ENCODE data around the gene FREM2. TPM values are rescaled to one million over a fixed set of nuclear protein-coding genes. Genes with fewer than 3 reads are reported as not detected.

Gene FREM2
- total RNA-seq, 3 donors from 2014 or later (not counting 1 experiment from before 2014, with no cell fraction given), result not detected

GRCh38 chr13:38785042-38785441, 98.2 kb downstream of the FREM2 start:
- Histone ChIP-seq H3K9me3 (ENCODE audit: control insufficient read depth, insufficient read depth, low read length) (no peaks in the 10 kb centered on the region), H3K4me1 (ENCODE audit: control insufficient read depth, insufficient read depth, low read length) (no peaks in the 10 kb centered on the region), H3K27ac (ENCODE audit: low read length) (no peak overlapping the region), H3K4me3 (ENCODE audit: low read length) (no peak overlapping the region), H3K27me3 (ENCODE audit: control insufficient read depth, insufficient read depth, low read length) (no peaks in the 10 kb centered on the region), H3K36me3 (ENCODE audit: control insufficient read depth, insufficient read depth, low read length) (no peaks in the 10 kb centered on the region)
- no peaks in the 10 kb centered on the region for H3K4me1 Mint-ChIP-seq
- DNase-seq (no peak), ATAC-seq (no peak)
- peaks cover 4 to 9% of the 10 kb centered on the region in 2 donors for H3K9me3 Mint-ChIP-seq
- WGBS (ENCODE audit: insufficient coverage), result 83% methylated on average over 1 of the region's 2 CpGs
- TF ChIP-seq CTCF (IDR thresholded peaks at IDR 0.05), result no peak
- no peaks in the 10 kb centered on the region for H3K36me3 Mint-ChIP-seq
- no peaks in the 10 kb centered on the region for H3K27me3 Mint-ChIP-seq (ENCODE audit: low read depth in 2 of 2)
- no peak overlapping the region for H3K27ac Mint-ChIP-seq
- H3K4me3 Mint-ChIP-seq, result no peak overlapping the region
- intact Hi-C loops (cut with micrococcal nuclease), result no loop called here

DNA sequence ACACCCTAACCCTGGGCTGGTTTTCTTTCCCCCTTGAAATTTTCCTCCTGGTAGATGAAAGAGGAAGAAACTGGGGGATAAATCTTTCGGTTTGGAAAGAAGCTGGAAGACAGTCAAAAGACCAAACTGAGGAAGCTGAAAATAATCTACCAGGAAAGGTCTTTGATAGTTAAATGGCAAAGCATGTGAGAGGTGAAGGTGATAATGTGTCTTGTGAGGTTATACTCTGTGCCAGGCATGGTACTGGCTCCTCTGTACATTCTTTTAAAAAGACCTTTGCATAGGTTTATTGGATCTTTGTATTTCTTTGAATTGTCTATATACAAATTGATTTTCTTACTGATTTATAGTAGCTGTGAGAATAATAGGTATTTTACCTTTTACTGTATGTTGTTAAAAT, 98.6 kb downstream of the FREM2 start:
- TF ChIP-seq CTCF (IDR thresholded peaks at IDR 0.05), result no peak
- no peaks in the 10 kb centered on the region for H3K36me3 Mint-ChIP-seq
- no peak overlapping the region for H3K27ac Mint-ChIP-seq
- H3K4me3 ChIP-seq (ENCODE audit: low read length), result no peak overlapping the region
- WGBS (ENCODE audit: insufficient coverage), result 29% methylated on average over 1 of the region's 1 CpG
- ATAC-seq, result no peak
- no peak overlapping the region for H3K27ac ChIP-seq (ENCODE audit: low read length)
- H3K27me3 ChIP-seq (ENCODE audit: control insufficient read depth, insufficient read depth, low read length), result no peaks in the 10 kb centered on the region
- no peaks in the 10 kb centered on the region for H3K4me1 Mint-ChIP-seq
- H3K9me3 ChIP-seq (ENCODE audit: control insufficient read depth, insufficient read depth, low read length), result no peaks in the 10 kb centered on the region
- H3K36me3 ChIP-seq (ENCODE audit: control insufficient read depth, insufficient read depth, low read length), result no peaks in the 10 kb centered on the region
- no peak overlapping the region for H3K4me3 Mint-ChIP-seq
- intact Hi-C loops (cut with micrococcal nuclease), result no loop called here
- DNase-seq, result no peak
- H3K4me1 ChIP-seq (ENCODE audit: control insufficient read depth, insufficient read depth, low read length), result no peaks in the 10 kb centered on the region
- H3K9me3 Mint-ChIP-seq, result peaks cover 4 to 9% of the 10 kb centered on the region in 2 donors
- H3K27me3 Mint-ChIP-seq (ENCODE audit: low read depth in 2 of 2), result no peaks in the 10 kb centered on the region

DNA sequence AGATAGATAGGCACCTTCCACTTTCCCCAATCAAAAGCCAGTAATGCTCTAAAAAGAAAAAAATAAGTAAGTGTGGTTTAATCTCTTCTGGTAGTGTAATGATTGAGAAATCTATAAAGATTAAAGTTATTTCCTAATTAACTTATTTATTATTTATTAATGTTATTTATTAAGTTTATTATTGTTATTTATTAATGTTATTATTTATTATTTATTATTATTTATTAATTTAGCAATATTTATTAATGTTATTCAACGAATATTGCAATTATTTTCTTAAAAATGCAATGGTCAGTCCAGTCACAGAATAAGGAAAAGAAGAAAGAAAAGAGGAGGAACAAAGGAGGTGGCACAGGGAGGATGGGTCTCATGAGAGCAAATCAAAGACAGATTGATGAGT, 100.7 kb downstream of the FREM2 start:
- Histone ChIP-seq H3K9me3 (ENCODE audit: control insufficient read depth, insufficient read depth, low read length) (no peaks in the 10 kb centered on the region), H3K27ac (ENCODE audit: low read length) (no peak overlapping the region), H3K36me3 (ENCODE audit: control insufficient read depth, insufficient read depth, low read length) (no peaks in the 10 kb centered on the region), H3K4me3 (ENCODE audit: low read length) (no peak overlapping the region), H3K4me1 (ENCODE audit: control insufficient read depth, insufficient read depth, low read length) (no peaks in the 10 kb centered on the region), H3K27me3 (ENCODE audit: control insufficient read depth, insufficient read depth, low read length) (no peaks in the 10 kb centered on the region)
- Mint-ChIP-seq H3K9me3 (peaks cover 0 to 6% of the 10 kb centered on the region in 2 donors), H3K4me3 (no peak overlapping the region), H3K4me1 (no peaks in the 10 kb centered on the region), H3K27me3 (ENCODE audit: low read depth in 2 of 2) (no peaks in the 10 kb centered on the region), H3K27ac (no peak overlapping the region), H3K36me3 (no peaks in the 10 kb centered on the region)
- no peak for TF ChIP-seq CTCF (IDR thresholded peaks at IDR 0.05)
- intact Hi-C loops (cut with micrococcal nuclease), result no loop called here
- no CpG with 5 or more reads among the region's 1 CpG for WGBS (ENCODE audit: insufficient coverage)
- ATAC-seq (no peak), DNase-seq (no peak)

GRCh38 chr13:38796890-38797289, 110.0 kb downstream of the FREM2 start:
- DNase-seq (no peak), ATAC-seq (no peak)
- Histone ChIP-seq H3K4me3 (ENCODE audit: low read length) (no peak overlapping the region), H3K9me3 (ENCODE audit: control insufficient read depth, insufficient read depth, low read length) (peaks cover 4% of the 10 kb centered on the region), H3K27me3 (ENCODE audit: control insufficient read depth, insufficient read depth, low read length) (no peaks in the 10 kb centered on the region), H3K4me1 (ENCODE audit: control insufficient read depth, insufficient read depth, low read length) (no peaks in the 10 kb centered on the region), H3K36me3 (ENCODE audit: control insufficient read depth, insufficient read depth, low read length) (no peaks in the 10 kb centered on the region), H3K27ac (ENCODE audit: low read length) (no peak overlapping the region)
- Mint-ChIP-seq H3K9me3 (peaks cover 10 to 13% of the 10 kb centered on the region in 2 donors), H3K4me3 (no peak overlapping the region), H3K4me1 (no peaks in the 10 kb centered on the region), H3K36me3 (peaks cover 8% of the 10 kb centered on the region), H3K27me3 (ENCODE audit: low read depth in 2 of 2) (no peaks in the 10 kb centered on the region), H3K27ac (no peak overlapping the region)
- WGBS (ENCODE audit: insufficient coverage), result no CpG with 5 or more reads among the region's 1 CpG
- intact Hi-C loops (cut with micrococcal nuclease), result no loop called here
- no peak for TF ChIP-seq CTCF (IDR thresholded peaks at IDR 0.05)

Data from natural killer cell (primary cell).